HepG2 (cell line): Measurements from ENCODE around the gene ATP6V1G2. TPM values are rescaled to one million over a fixed set of nuclear protein-coding genes. Genes with fewer than 3 reads are reported as not detected.

Experiments
- ATAC-seq: fragments of 200-7000 bp; cut with Tn5 transposase; 3 replicates; pipeline ENCODE4 v1.9.1; 2020; ENCODE audit warnings: mild to moderate bottlenecking, moderate library complexity
- BruUV-seq: library from RNA; stranded (reverse); fragments of 400-500 nt; replicated peaks from 2 replicates; lab custom pipeline; 2021; lab: Mats Ljungman, UMichigan
- CTCF ChIA-PET: fragments of 300-600 bp; formaldehyde crosslinking; extraction: SDS; loops from one replicate; lab custom pipeline; 2021; ENCODE audit warnings: low total read pairs, inconsistent platforms, low intra/inter-chr PET ratio; lab: Yijun Ruan, JAX
- POLR2A ChIA-PET: fragments of 350-600 bp; sonication (Branson Sonifier 250); formaldehyde crosslinking; loops from one replicate; lab custom pipeline; 2020; ENCODE audit warnings: antibody characterized with exemption, inconsistent platforms; lab: Yijun Ruan, JAX
- DNase-seq: peaks from one replicate; pipeline ENCODE4 v3.0.0-alpha.2; 2015; ENCODE audit warnings: low spot score
- FAIRE-seq: peaks from 3 replicates; lab custom pipeline; 2011; peaks lifted over from hg19 to GRCh38; lab: Jason Lieb, UNC
- H2AFZ ChIP-seq: one replicate; pipeline ENCODE4 v1.6.1; 2011; ENCODE audit warnings: low read length, inconsistent platforms
- H3K27ac ChIP-seq: fragments of 300-600 bp; 3 replicates; pipeline ENCODE4 v1.8.0; 2011; ENCODE audit warnings: mixed run types, mild to moderate bottlenecking, mixed read lengths, low read length, inconsistent platforms; ENCODE audit not compliant: insufficient read depth; ENCODE audit errors: extremely low read length
- H3K27me3 ChIP-seq, 2 experiments: fragments of 200-600 bp in 1 of 2; 2 replicates in 1 of 2; 3 replicates in 1 of 2; pipeline versions ENCODE4 v1.6.0 to v1.8.0; 2011; ENCODE audit warnings: low read length in 2 of 2, mild to moderate bottlenecking in 2 of 2, moderate library complexity in 2 of 2, inconsistent platforms in 1 of 2; ENCODE audit not compliant: insufficient read depth in 2 of 2, control insufficient read depth in 1 of 2
- H3K36me3 ChIP-seq, 2 experiments: fragments of 200-600 bp in 1 of 2; replicated peaks in 1 of 2; 2 replicates in 1 of 2; 3 replicates in 1 of 2; pipeline versions ENCODE4 v1.5.1 to v1.8.0; 2011; ENCODE audit warnings: low read length in 2 of 2, inconsistent platforms in 1 of 2; ENCODE audit not compliant: insufficient read depth in 2 of 2, control insufficient read depth in 1 of 2
- H3K4me1 ChIP-seq: 2 replicates; pipeline ENCODE4 v1.5.1; 2012; ENCODE audit warnings: low read length, inconsistent platforms; ENCODE audit not compliant: insufficient read depth
- H3K4me2 ChIP-seq: 2 replicates; pipeline ENCODE4 v1.6.0; 2011; ENCODE audit warnings: low read depth, low read length, inconsistent platforms
- H3K4me3 ChIP-seq, 3 experiments: fragments of 200-600 bp in 1 of 3; sonication (generic), shearing (Covaris generic) in 1 of 3; replicated peaks in 1 of 3; 2 replicates each; pipeline ENCODE4 v1.5.1; 2011 to 2016; ENCODE audit warnings: low read length in 3 of 3, inconsistent platforms in 2 of 3, low read depth in 2 of 3, mild to moderate bottlenecking in 2 of 3, control low read depth in 1 of 3, mixed read lengths in 1 of 3; ENCODE audit not compliant: insufficient read depth in 1 of 3
- H3K79me2 ChIP-seq: one replicate; pipeline ENCODE4 v1.6.1; 2011; ENCODE audit warnings: low read length, inconsistent platforms; ENCODE audit not compliant: insufficient read depth
- H3K9ac ChIP-seq: 2 replicates; pipeline ENCODE4 v1.6.0; 2011; ENCODE audit warnings: mild to moderate bottlenecking, low read depth, low read length, inconsistent platforms; ENCODE audit not compliant: insufficient read depth
- H3K9me3 ChIP-seq: 2 replicates; pipeline ENCODE4 v1.5.1; 2012; ENCODE audit warnings: mild to moderate bottlenecking, low read length
- H4K20me1 ChIP-seq: 2 replicates; pipeline ENCODE4 v1.6.0; 2011; ENCODE audit warnings: inconsistent platforms, mild to moderate bottlenecking, low read length, moderate library complexity; ENCODE audit not compliant: insufficient read depth
- ATF7 ChIP-seq, 2 experiments: fragments of 450-650 bp in 1 of 2; sonication (generic) in 1 of 2; formaldehyde crosslinking in 1 of 2; IDR thresholded peaks; 2 replicates each; pipeline versions ENCODE4 v1.4.0 to v1.6.1; 2016 to 2020; ENCODE audit warnings: antibody characterized with exemption in 1 of 2, mild to moderate bottlenecking in 1 of 2, missing genetic modification reagents in 1 of 2
- BORCS8-MEF2B ChIP-seq: sonication (generic); formaldehyde crosslinking; IDR thresholded peaks from 2 replicates; pipeline ENCODE4 v1.8.0; 2022; ENCODE audit warnings: mild to moderate bottlenecking, missing genetic modification reagents
- MAF1 ChIP-seq: sonication (generic); formaldehyde crosslinking; IDR thresholded peaks from 2 replicates; pipeline ENCODE4 v1.5.0; 2020; ENCODE audit warnings: missing genetic modification reagents, borderline replicate concordance
- PHF8 ChIP-seq: sonication (generic); formaldehyde crosslinking; IDR thresholded peaks from 2 replicates; pipeline ENCODE4 v1.5.0; 2020; ENCODE audit warnings: missing genetic modification reagents
- ZNF577 ChIP-seq: sonication (generic); formaldehyde crosslinking; IDR thresholded peaks from 2 replicates; pipeline ENCODE4 v1.4.0; 2020; ENCODE audit warnings: mild to moderate bottlenecking, low read depth, missing genetic modification reagents, borderline replicate concordance
- WGBS: methylation state at CpG from one replicate; pipeline ENCODE4 v1.1.6; 2017; ENCODE audit warnings: low lambda C conversion rate; 5-methylcytosine and 5-hydroxymethylcytosine counted together
- in situ Hi-C: cut with HindIII; loops from 2 replicates; pipeline ENCODE4 v1.10.0; 2017; ENCODE audit warnings: low pct_unique_long_range_greater_than_20kb; ENCODE audit not compliant: extremely low pct_ligation_motif_present
- intact Hi-C: fragments of 100-400 bp; cut with micrococcal nuclease; formaldehyde crosslinking; loops from one replicate; pipeline ENCODE4 v1.10.0; 2022; ENCODE audit not compliant: unreplicated experiment
- polyA plus RNA-seq, 8 experiments: library from polyadenylated mRNA; depleted of rRNA in 3 of 8; stranded (reverse) in 7 of 8; unstranded in 1 of 8; fragments of >200 nt; fragmentation: Illumina TruSeq in 4 of 8; extraction: Trizol in 4 of 8; gene quantifications; 2 replicates each; pipeline versions ENCODE4 v1.2.1 to v1.2.3, GENCODE V29; 2011 to 2016; ENCODE audit warnings: low read depth in 4 of 8, missing spikeins in 1 of 8, mixed read lengths in 1 of 8; ENCODE audit not compliant: insufficient read depth in 1 of 8
- total RNA-seq, 5 experiments: library from RNA; depleted of rRNA; stranded (reverse); fragments of >200 nt; fragmentation: Illumina TruSeq; extraction: Trizol; gene quantifications; 2 replicates each; pipeline ENCODE4 v1.2.3, GENCODE V29; 2016; ENCODE audit warnings: low read depth in 1 of 5

The ATP6V1G2 gene
- total and polyA plus RNA-seq, 2 of the 13 experiments (the other 11 are each of a cell fraction or from before 2014, with no cell fraction given) = 0.27 to 0.83 TPM

DNA sequence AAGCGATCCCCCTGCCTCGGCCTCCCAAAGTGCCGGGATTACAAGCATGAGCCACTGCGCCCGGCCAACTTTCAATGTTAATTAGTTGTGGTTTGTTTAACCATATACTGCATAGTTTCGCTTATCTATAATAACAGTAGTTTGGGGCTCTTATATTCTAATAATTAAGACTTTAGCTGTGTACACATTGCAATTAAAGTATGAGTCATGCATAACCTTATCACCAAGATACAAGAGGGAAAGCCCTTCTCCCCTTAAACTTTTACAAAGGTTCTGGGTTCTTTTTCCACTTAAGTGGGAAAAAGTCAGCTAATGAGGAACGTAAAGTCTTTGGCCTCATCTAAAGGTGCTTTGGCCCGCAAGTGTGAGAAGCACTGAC is 20.9 kb downstream of the ATP6V1G2 start:
- in situ Hi-C loops (loop anchor here (5.0 kb wide), 1 partner anchor 33 kb away; no protein-coding TSS in a partner anchor), intact Hi-C loops (no loop called here)
- FAIRE-seq (no peak), DNase-seq (no peak), ATAC-seq (no peak)
- 0 out of 6 replicates have a peak overlapping the region, but pooled peaks of 1 of the 3 experiments have one; percentile 8 for H3K4me3 ChIP-seq
- 56% methylated on average over 8 of the region's 8 CpGs for WGBS
- POLR2A ChIA-PET = interaction anchor here (1.1 to 8.3 kb wide), 3 partner anchors 16 to 126 kb away, joined by 3 to 123 read pairs (median 3); partner anchors contain the start of gene DDX39B
- no peaks in the 10 kb centered on the region for H3K27me3 ChIP-seq
- H2AFZ ChIP-seq = no peak overlapping the region
- no peak overlapping the region for H3K9ac ChIP-seq
- CTCF ChIA-PET = no interaction called here
- H3K4me2 ChIP-seq = 0 out of 2 replicates have a peak overlapping the region, but pooled peaks have one; percentile 23
- H3K27ac ChIP-seq = no peak overlapping the region
- H3K79me2 ChIP-seq = no peaks in the 10 kb centered on the region
- H3K9me3 ChIP-seq = no peaks in the 10 kb centered on the region
- no TSS peak for BruUV-seq
- TF ChIP-seq BORCS8-MEF2B (peak; percentile 13; the same call in 1 of the 2 replicates), MAF1 (CRISPR knock-in tag) (no peak)
- peaks cover 10% of the 10 kb centered on the region; the same call in 1 of the 2 replicates for H4K20me1 ChIP-seq
- peaks cover 7 to 9% of the 10 kb centered on the region in 2 experiments; a peak in 4 of 5 replicates for H3K36me3 ChIP-seq
- H3K4me1 ChIP-seq = peaks cover 47% of the 10 kb centered on the region

DNA sequence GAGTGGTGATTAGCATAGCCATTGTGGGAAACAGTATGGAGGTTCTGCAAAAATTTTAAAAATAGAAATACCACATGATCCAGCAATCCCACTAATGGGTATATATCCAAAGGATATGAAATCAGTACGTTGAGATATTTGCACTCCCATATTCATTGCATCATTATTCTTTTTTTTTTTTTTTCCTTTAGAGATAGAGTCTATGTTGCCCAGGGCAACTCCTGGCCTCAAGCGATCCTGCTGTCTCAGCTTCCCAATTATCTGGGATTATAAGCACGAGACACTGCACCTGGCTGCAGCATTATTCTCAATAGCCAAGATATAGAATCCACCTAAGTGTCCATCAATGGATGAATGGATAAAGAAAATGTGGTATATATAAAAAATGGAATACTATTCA is 24.6 kb downstream of the ATP6V1G2 start:
- BruUV-seq = no TSS peak
- Histone ChIP-seq H3K27ac (no peak overlapping the region), H3K9me3 (no peaks in the 10 kb centered on the region), H3K9ac (no peak overlapping the region), H3K36me3 (no peaks in the 10 kb centered on the region), H2AFZ (no peak overlapping the region), H3K4me2 (no peak overlapping the region), H3K79me2 (no peaks in the 10 kb centered on the region), H3K4me3 (no peak overlapping the region), H3K4me1 (peaks cover 14% of the 10 kb centered on the region), H4K20me1 (no peaks in the 10 kb centered on the region), H3K27me3 (peaks cover 3 to 4% of the 10 kb centered on the region in 2 experiments; a peak in 1 of 5 replicates)
- TF ChIP-seq ZNF577 (CRISPR knock-in tag) = no peak
- TF ChIP-seq ATF7 (IDR thresholded peaks at IDR 0.05) = 0 out of 2 replicates have a peak, but pooled peaks have one; percentile 6
- TF ChIP-seq ATF7 (CRISPR knock-in tag; IDR thresholded peaks at IDR 0.05) = no peak
- no peak for TF ChIP-seq PHF8 (CRISPR knock-in tag)
- no peak for ATAC-seq
- 19% methylated on average over 3 of the region's 3 CpGs for WGBS
- in situ Hi-C loops = no loop called here
- CTCF ChIA-PET = no interaction called here
- POLR2A ChIA-PET = no interaction called here
- FAIRE-seq = no peak
- intact Hi-C loops = no loop called here
- no peak for DNase-seq
